Neural progenitor cell (in vitro differentiated cells): Measurements from ENCODE around the gene KRTAP4-6. TPM values are rescaled to one million over a fixed set of nuclear protein-coding genes. Genes with fewer than 3 reads are reported as not detected.

Experiments used
- DNase-seq: peaks from one replicate; pipeline ENCODE4 v3.0.0-alpha.2; 2016; ENCODE audit warnings: low spot score
- H2AFZ ChIP-seq: fragments of 200-600 bp; sonication (generic); replicated peaks from 2 replicates; pipeline ENCODE4 v1.6.1; 2016; ENCODE audit warnings: antibody characterized with exemption
- H3F3A ChIP-seq: fragments of 200-600 bp; sonication (generic); 2 replicates; pipeline ENCODE4 v1.6.1; 2016; ENCODE audit warnings: antibody characterized with exemption, low read depth
- H3K27ac ChIP-seq: fragments of 200-600 bp; sonication (generic); 2 replicates; pipeline ENCODE4 v1.5.1; 2016; ENCODE audit warnings: mild to moderate bottlenecking
- H3K27me3 ChIP-seq: fragments of 200-600 bp; sonication (generic); 2 replicates; pipeline ENCODE4 v1.6.1; 2016; ENCODE audit warnings: mild to moderate bottlenecking, moderate library complexity
- H3K36me3 ChIP-seq: fragments of 200-600 bp; sonication (generic); 2 replicates; pipeline ENCODE4 v1.5.1; 2016
- H3K4me1 ChIP-seq: fragments of 200-600 bp; sonication (generic); 2 replicates; pipeline ENCODE4 v1.6.1; 2016; ENCODE audit warnings: mixed run types
- H3K4me2 ChIP-seq: fragments of 200-600 bp; sonication (generic); 2 replicates; pipeline ENCODE4 v1.6.1; 2016
- H3K4me3 ChIP-seq: fragments of 200-600 bp; sonication (generic); 2 replicates; pipeline ENCODE4 v1.5.1; 2016
- H3K79me2 ChIP-seq: fragments of 200-600 bp; sonication (generic); 2 replicates; pipeline ENCODE4 v1.6.1; 2016; ENCODE audit warnings: low read depth
- H3K9ac ChIP-seq: fragments of 200-600 bp; sonication (generic); 2 replicates; pipeline ENCODE4 v1.6.1; 2016
- H3K9me3 ChIP-seq: fragments of 200-600 bp; sonication (generic); 2 replicates; pipeline ENCODE4 v1.5.1; 2016; ENCODE audit warnings: low read depth
- H4K20me1 ChIP-seq: fragments of 200-600 bp; sonication (generic); 2 replicates; pipeline ENCODE4 v1.6.1; 2016; ENCODE audit warnings: low read depth
- H3K27ac Mint-ChIP-seq: 3 replicates; pipeline ENCODE4 v1.8.0; 2021; ENCODE audit warnings: mixed read lengths
- H3K27me3 Mint-ChIP-seq: 2 replicates; pipeline ENCODE4 v1.8.0; 2022; ENCODE audit warnings: low read depth, mild to moderate bottlenecking, inconsistent platforms, moderate library complexity, mixed read lengths; ENCODE audit not compliant: insufficient read depth
- H3K36me3 Mint-ChIP-seq: 3 replicates; pipeline ENCODE4 v1.8.0; 2021; ENCODE audit warnings: mixed read lengths
- H3K4me1 Mint-ChIP-seq: 3 replicates; pipeline ENCODE4 v1.8.0; 2021; ENCODE audit warnings: mixed read lengths
- H3K4me3 Mint-ChIP-seq: 3 replicates; pipeline ENCODE4 v1.8.0; 2021; ENCODE audit warnings: mild to moderate bottlenecking, moderate library complexity, mixed read lengths
- H3K9me3 Mint-ChIP-seq: 3 replicates; pipeline ENCODE4 v1.8.0; 2020; ENCODE audit warnings: mixed read lengths
- EZH2 ChIP-seq: fragments of 200-600 bp; sonication (generic); IDR thresholded peaks from 2 replicates; pipeline ENCODE4 v1.6.1; 2017; ENCODE audit warnings: antibody characterized with exemption, mild to moderate bottlenecking, moderate library complexity
- EZH2phosphoT487 ChIP-seq: fragments of 200-600 bp; sonication (generic); IDR thresholded peaks from 2 replicates; pipeline ENCODE4 v1.6.1; 2017; ENCODE audit warnings: antibody characterized with exemption
- total RNA-seq: library from RNA; depleted of rRNA; stranded (reverse); fragments of >200 nt; gene quantifications from 2 replicates; pipeline ENCODE4 v1.2.3, GENCODE V29; 2015; ENCODE audit warnings: low replicate concordance
- TF ChIP-seq, protein P1 (sequence below): fragments of 200-600 bp; sonication (generic); IDR thresholded peaks from 2 replicates; pipeline ENCODE4 v1.5.1; 2017; ENCODE audit warnings: antibody characterized with exemption, mild to moderate bottlenecking

Gene KRTAP4-6
- total RNA-seq, 1 donor from 2014 or later, result not detected

DNA sequence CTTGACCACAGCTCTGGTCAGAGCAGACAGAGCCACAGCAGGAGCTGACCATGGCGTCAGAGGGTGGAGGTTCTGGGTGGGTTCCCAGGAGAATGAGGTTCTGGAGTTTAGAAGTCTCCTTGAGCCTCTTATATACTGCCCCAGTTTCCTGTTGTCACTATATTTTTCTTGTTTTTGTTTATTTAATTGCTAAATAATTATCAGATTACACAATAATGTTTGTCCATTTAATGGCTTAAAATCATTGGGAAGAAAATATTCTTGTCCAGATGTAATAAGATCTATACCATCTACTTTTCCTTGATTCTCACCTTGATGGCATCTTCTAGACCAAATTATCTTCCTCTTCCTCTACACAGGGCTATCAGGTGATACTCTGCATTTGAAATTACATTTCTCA is 27.8 kb upstream of the KRTAP4-6 start, which contains the start of gene KRTAP4-3:
KRTAP4-3 (minus strand) TSS at position 101 of the 400 bp plus-strand sequence; CDS start at position 52, 49 bp downstream.
- Histone ChIP-seq H3K4me2 (no peak within 1 kb of the TSS), H3K27ac (no peak within 1 kb of the TSS), H4K20me1 (no peaks in the 10 kb centered on the region), H3K36me3 (no peaks in the 10 kb centered on the region), H3K9me3 (no peaks in the 10 kb centered on the region), H3K9ac (no peak within 1 kb of the TSS), H3F3A (no peaks in the 10 kb centered on the region), H3K4me3 (no peak within 1 kb of the TSS), H3K79me2 (no peaks in the 10 kb centered on the region), H2AFZ (no peak within 1 kb of the TSS), H3K27me3 (no peaks in the 10 kb centered on the region), H3K4me1 (no peaks in the 10 kb centered on the region)
- H3K27ac Mint-ChIP-seq, result no peak within 1 kb of the TSS
- no peak within 1 kb of the TSS for H3K4me3 Mint-ChIP-seq
- TF ChIP-seq EZH2phosphoT487 (no peak), EZH2 (no peak)
- TF ChIP-seq, protein P1, sequence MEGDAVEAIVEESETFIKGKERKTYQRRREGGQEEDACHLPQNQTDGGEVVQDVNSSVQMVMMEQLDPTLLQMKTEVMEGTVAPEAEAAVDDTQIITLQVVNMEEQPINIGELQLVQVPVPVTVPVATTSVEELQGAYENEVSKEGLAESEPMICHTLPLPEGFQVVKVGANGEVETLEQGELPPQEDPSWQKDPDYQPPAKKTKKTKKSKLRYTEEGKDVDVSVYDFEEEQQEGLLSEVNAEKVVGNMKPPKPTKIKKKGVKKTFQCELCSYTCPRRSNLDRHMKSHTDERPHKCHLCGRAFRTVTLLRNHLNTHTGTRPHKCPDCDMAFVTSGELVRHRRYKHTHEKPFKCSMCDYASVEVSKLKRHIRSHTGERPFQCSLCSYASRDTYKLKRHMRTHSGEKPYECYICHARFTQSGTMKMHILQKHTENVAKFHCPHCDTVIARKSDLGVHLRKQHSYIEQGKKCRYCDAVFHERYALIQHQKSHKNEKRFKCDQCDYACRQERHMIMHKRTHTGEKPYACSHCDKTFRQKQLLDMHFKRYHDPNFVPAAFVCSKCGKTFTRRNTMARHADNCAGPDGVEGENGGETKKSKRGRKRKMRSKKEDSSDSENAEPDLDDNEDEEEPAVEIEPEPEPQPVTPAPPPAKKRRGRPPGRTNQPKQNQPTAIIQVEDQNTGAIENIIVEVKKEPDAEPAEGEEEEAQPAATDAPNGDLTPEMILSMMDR, result no peak
- H3K9me3 Mint-ChIP-seq, result no peaks in the 10 kb centered on the region
- peaks cover 3% of the 10 kb centered on the region for H3K4me1 Mint-ChIP-seq
- no peaks in the 10 kb centered on the region for H3K36me3 Mint-ChIP-seq
- H3K27me3 Mint-ChIP-seq, result no peaks in the 10 kb centered on the region
- no peak for DNase-seq

DNA sequence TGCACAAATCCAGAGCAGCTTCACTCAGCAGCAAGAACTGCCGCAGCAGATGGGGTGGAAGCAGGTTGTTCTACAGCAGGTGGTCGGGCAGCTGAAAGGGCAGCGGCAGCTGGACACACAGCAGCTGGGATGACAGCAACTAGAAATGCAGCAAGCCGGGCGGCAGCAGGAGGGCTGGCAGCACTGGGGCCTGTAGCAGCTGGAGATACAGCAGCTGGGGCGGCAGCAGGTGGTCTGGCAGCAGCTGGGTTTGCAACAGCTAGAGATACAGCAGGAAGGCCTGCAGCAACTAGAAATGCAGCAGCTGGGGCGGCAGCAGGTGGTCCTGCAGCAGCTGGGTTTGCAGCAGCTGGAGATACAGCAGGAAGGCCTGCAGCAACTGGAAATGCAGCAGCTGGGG is 27.2 kb upstream of the KRTAP4-6 start:
- H3K9ac ChIP-seq, result no peak overlapping the region
- no peak overlapping the region for H3K4me3 Mint-ChIP-seq
- no peaks in the 10 kb centered on the region for H3K9me3 Mint-ChIP-seq

GRCh38 chr17:41163828-41164227 is 23.5 kb upstream of the KRTAP4-6 start:
- Mint-ChIP-seq H3K36me3 (no peaks in the 10 kb centered on the region), H3K4me3 (no peak overlapping the region), H3K4me1 (peaks cover 3% of the 10 kb centered on the region), H3K27me3 (peaks cover 4% of the 10 kb centered on the region), H3K9me3 (no peaks in the 10 kb centered on the region), H3K27ac (no peak overlapping the region)
- Histone ChIP-seq H3K27ac (no peak overlapping the region), H3K36me3 (no peaks in the 10 kb centered on the region), H3K4me3 (no peak overlapping the region), H3K4me1 (no peaks in the 10 kb centered on the region), H2AFZ (peak overlapping the region; percentile 83), H3K27me3 (no peaks in the 10 kb centered on the region), H4K20me1 (no peaks in the 10 kb centered on the region), H3K9me3 (no peaks in the 10 kb centered on the region), H3K9ac (no peak overlapping the region), H3K79me2 (no peaks in the 10 kb centered on the region), H3K4me2 (no peak overlapping the region), H3F3A (no peaks in the 10 kb centered on the region)
- TF ChIP-seq EZH2 (no peak), EZH2phosphoT487 (no peak)
- TF ChIP-seq, protein P1, result no peak
- no peak for DNase-seq

More for the DNA sequence above, 27.2 kb upstream of the KRTAP4-6 start:
- no peak overlapping the region for H2AFZ ChIP-seq
- TF ChIP-seq, protein P1, result no peak
- TF ChIP-seq EZH2phosphoT487 (no peak), EZH2 (no peak)
- no peaks in the 10 kb centered on the region for H3K27me3 ChIP-seq
- peak; percentile 30 for DNase-seq
- H4K20me1 ChIP-seq, result no peaks in the 10 kb centered on the region
- H3K4me3 ChIP-seq, result no peak overlapping the region
- Mint-ChIP-seq H3K4me1 (peaks cover 3% of the 10 kb centered on the region), H3K27ac (no peak overlapping the region), H3K36me3 (no peaks in the 10 kb centered on the region), H3K27me3 (no peaks in the 10 kb centered on the region)
- H3F3A ChIP-seq, result no peaks in the 10 kb centered on the region
- H3K4me2 ChIP-seq, result no peak overlapping the region
- no peaks in the 10 kb centered on the region for H3K4me1 ChIP-seq
- no peaks in the 10 kb centered on the region for H3K79me2 ChIP-seq
- no peak overlapping the region for H3K27ac ChIP-seq
- H3K9me3 ChIP-seq, result no peaks in the 10 kb centered on the region
- no peaks in the 10 kb centered on the region for H3K36me3 ChIP-seq
